Esophagus muscularis mucosa (tissue), 3 donors: ENCODE measurements around the gene IL1RL2.

ENCODE experiments used
- POLR2A ChIP-seq: fragments of 450-650 bp; IDR thresholded peaks from one replicate; pipeline ENCODE4 v1.6.1; 2017; ENCODE audit warnings: antibody characterized with exemption, moderate library complexity, mild to moderate bottlenecking, low read depth
- TF ChIP-seq, protein P1 (sequence below), 3 experiments: fragments of 200-600 bp in 2 of 3; fragments of 450-650 bp in 1 of 3; sonication (generic) in 2 of 3; IDR thresholded peaks; one replicate each; pipeline ENCODE4 v1.5.1; 2017 to 2019; ENCODE audit warnings: antibody characterized with exemption in 3 of 3, mild to moderate bottlenecking in 2 of 3, moderate library complexity in 1 of 3

DNA sequence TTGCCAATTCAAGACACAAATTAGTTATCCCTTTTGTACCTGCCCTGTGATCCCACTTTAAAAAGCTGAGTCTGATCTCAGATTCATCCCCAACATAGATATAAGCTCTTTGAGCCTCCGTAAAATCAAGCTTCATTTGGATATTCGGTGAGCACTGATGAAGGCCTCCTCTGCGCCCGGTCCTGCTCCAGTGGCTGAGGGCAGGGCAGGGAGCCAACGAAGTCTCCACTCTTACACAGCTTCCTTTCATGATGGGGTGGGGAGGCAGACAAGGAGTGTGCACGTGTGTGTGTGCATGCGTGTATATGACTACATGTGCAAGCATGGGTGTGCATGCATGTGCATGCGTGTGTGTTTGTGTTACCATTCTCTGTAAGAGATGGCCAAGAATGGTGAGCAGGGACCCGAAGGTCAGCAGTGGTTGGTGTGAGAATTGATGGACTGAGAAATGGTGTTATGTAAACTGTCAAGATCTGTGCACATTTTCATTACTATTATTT is 43.6 kb downstream of the IL1RL2 start:
- TF ChIP-seq, protein P1, sequence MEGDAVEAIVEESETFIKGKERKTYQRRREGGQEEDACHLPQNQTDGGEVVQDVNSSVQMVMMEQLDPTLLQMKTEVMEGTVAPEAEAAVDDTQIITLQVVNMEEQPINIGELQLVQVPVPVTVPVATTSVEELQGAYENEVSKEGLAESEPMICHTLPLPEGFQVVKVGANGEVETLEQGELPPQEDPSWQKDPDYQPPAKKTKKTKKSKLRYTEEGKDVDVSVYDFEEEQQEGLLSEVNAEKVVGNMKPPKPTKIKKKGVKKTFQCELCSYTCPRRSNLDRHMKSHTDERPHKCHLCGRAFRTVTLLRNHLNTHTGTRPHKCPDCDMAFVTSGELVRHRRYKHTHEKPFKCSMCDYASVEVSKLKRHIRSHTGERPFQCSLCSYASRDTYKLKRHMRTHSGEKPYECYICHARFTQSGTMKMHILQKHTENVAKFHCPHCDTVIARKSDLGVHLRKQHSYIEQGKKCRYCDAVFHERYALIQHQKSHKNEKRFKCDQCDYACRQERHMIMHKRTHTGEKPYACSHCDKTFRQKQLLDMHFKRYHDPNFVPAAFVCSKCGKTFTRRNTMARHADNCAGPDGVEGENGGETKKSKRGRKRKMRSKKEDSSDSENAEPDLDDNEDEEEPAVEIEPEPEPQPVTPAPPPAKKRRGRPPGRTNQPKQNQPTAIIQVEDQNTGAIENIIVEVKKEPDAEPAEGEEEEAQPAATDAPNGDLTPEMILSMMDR (IDR thresholded peaks at IDR 0.05): no peak
- TF ChIP-seq POLR2A: no peak
